NCI-H69 (cell line): ENCODE data around the gene PCAT7.

Experiments used
- DNase-seq: peaks from one replicate; lab custom pipeline; 2025; lab: John Stamatoyannopoulos, UW

PCAT7 gene

DNA sequence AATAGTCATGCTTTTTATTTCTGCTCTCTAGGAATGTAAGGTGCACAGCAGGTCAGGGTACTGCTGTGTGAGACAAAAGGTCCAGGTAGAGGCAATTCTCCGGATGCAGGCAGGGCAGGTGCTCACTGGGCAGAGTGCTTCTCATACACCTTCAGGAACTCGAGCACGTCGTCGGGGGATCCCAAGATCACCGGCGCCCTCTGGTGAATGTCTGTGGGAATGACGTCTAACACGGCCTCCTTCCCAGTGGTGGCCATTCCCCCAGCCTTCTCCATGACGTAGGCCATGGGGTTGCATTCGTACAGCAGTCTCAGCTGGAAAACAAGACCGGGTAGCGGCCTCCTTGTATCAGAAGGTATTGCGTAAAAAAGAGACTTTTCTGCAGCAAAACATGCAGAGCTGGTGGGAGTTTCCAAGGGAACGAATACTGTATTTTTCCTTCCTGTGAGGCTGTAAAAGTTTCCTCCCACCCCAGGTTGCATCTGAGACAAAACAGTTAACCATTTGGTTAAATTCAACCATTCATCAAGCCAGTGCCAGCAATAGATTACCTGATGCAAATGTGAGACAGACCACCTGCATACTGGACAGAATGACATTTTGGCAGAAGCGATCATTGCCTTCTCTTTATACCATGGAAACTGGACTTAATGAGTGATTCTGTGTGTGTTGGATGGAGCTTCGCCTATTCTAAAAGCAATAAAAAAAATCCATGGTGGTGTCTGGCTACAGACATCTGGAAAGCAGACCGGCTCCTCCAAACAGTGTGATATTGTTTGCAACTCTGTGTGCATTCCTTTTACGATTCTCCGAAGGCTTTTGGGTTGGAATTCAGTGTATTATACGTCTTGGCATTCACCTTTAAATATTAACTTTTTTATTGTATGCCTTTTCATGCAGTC lies 48.6 kb downstream of the PCAT7 start:
- DNase-seq = peak; percentile 74

DNA sequence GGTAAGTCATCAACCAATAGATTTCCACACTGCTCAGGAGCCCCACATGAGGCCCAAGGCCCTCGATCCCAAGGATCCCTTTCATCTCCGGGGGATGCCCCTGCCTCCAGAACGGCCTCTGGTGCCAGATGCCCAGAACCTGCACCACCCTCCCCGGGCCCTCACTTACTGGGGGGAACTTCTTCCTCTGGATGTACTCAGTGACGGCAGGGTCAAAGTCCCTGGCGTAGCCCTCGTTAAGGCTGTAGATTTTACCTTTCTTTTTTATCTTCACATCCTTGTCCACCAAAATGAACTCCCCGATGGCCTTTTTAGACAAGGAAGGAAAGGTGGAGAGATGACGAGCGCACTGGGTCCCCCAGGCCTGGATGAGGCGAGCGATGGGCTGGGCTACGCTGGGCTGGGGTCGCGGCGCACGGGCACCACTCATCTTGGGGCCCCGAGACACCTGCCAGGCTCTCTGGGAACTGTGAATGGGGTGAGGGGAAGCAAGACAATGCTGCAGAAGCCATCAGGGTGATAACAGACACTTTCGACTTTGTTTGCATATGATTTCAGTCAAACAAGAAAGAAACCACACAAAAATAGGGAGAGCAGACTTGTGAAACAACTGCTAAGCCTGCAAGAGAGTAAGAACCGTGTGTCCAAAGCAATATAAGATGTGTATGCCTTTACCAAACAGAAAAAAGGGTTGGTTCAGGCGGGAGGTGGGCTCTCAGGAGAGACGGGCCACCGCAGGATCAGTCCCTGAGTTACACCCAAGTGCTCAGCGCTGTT lies 52.0 kb downstream of the PCAT7 start:
- no peak for DNase-seq

DNA sequence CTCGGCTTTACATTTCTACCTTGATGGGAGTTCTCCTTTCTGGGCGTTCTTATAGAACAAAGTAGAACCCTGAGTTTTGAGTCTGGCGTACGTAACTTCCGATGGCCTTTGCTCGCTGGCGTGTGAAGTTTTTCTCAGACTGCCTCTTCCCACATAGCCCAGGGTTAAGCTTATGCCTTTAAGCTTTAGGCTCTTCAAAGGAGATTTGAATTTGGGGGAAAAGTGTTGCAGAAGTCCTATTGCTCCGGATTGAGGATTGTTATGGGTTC lies 52.5 kb downstream of the PCAT7 start:
- no peak for DNase-seq

- no peak for DNase-seq
Observed at GRCh38 chr9:94610181-94610606, 55.3 kb downstream of the PCAT7 start.

- DNase-seq = no peak
Observed at GRCh38 chr9:94611638-94612068, 56.8 kb downstream of the PCAT7 start.

GRCh38 chr9:94612071-94612470 lies 57.2 kb downstream of the PCAT7 start:
- DNase-seq = no peak

- DNase-seq = no peak
Observed at GRCh38 chr9:94613003-94613402, 58.1 kb downstream of the PCAT7 start.

DNA sequence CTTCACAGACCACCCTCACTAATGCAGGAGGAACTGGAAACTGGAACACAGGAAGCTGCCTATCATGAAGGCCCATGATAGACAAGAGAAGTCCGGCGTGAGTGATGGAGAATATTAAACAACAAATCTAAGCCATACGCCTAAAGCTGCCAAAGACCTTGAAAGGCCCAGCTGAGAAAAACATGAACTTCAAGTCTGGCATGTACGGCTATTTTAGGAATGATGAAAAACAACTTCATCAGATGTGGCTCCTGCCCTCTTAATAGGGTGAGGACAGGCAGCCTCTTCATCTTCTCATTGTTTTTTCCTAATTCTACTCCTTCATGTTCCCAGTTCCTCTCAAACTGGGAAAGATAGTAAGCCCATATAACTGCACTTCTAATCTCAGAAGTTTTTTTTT lies 64.1 kb downstream of the PCAT7 start:
- DNase-seq = no peak
